Panc1 (cell line): ENCODE measurements around the gene IGFBP5.

Source experiments
- POLR2AphosphoS5 ChIP-seq: IDR thresholded peaks from 2 replicates; pipeline ENCODE4 v1.6.1; 2012; ENCODE audit warnings: mild to moderate bottlenecking, low read depth, low read length, moderate library complexity
- SIN3A ChIP-seq: IDR thresholded peaks from 2 replicates; pipeline ENCODE4 v1.6.1; 2012; ENCODE audit warnings: low read depth, mild to moderate bottlenecking, low read length, moderate library complexity, borderline replicate concordance; ENCODE audit not compliant: insufficient read depth
- TF ChIP-seq, protein P1 (sequence below): fragments of 450-650 bp; IDR thresholded peaks from 2 replicates; pipeline ENCODE4 v1.5.1; 2017; ENCODE audit warnings: mild to moderate bottlenecking

DNA sequence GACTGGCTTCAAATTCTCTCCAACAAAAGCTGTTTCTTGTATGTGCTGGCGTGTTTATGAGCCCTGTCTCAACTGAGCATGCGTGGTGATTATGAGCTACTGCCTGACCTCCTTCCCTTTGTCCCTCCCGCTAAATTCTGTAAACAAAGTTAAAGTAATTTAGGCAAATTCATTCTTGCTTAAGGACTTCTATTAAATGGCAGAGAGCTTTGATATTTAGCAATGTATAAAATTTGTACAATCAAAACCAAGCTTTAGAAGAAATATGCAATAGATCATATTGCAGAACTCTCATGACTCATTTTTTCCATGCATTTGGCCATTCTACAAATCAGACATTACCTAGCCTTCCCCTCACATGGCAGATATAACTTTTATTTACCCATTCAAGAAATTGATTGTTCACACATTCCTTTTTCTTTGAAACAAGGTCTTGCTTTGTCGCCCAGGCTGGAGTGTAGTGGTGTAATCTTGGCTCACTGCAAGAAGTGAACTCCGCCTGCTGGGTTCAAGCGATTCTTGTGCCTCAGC, 43.9 kb downstream of the IGFBP5 start:
- no peak for TF ChIP-seq POLR2AphosphoS5
- TF ChIP-seq, protein P1, sequence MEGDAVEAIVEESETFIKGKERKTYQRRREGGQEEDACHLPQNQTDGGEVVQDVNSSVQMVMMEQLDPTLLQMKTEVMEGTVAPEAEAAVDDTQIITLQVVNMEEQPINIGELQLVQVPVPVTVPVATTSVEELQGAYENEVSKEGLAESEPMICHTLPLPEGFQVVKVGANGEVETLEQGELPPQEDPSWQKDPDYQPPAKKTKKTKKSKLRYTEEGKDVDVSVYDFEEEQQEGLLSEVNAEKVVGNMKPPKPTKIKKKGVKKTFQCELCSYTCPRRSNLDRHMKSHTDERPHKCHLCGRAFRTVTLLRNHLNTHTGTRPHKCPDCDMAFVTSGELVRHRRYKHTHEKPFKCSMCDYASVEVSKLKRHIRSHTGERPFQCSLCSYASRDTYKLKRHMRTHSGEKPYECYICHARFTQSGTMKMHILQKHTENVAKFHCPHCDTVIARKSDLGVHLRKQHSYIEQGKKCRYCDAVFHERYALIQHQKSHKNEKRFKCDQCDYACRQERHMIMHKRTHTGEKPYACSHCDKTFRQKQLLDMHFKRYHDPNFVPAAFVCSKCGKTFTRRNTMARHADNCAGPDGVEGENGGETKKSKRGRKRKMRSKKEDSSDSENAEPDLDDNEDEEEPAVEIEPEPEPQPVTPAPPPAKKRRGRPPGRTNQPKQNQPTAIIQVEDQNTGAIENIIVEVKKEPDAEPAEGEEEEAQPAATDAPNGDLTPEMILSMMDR: no peak
- no peak for TF ChIP-seq SIN3A
